ENCODE results near the gene PRLR.

DNA sequence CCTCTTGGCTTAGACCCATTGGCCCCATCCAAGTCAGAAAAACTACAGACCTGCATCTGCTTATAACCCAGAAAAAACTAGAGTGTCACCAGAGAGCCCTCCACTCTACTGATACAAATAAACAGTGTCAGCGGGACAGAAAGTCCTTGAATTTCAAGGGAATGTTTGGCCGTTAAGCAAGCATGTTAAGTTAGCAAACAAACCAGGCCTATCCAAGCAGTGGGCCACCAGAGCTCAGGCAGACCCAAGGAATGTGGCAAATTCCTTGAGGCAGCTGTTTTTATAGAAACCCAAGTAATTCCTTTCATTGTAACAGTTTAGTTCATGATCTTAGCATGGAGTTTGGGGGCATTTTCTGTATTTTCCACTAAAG, 70.9 kb downstream of the PRLR start:
- no peak for TF ChIP-seq CTCF (IDR thresholded peaks at IDR 0.05; ENCODE audit: low read length)
- TF ChIP-seq EZH2 (optimal IDR thresholded peaks at IDR 0.05; ENCODE audit: low read depth, low read length) = no peak
- TF ChIP-seq EZH2phosphoT487 (IDR thresholded peaks at IDR 0.05; ENCODE audit: low read length) = no peak

Data from MM.1S (cell line).